Breast epithelium (tissue), 4 donors: ENCODE measurements around the gene RBP2. TPM values are rescaled to one million over a fixed set of nuclear protein-coding genes. Genes with fewer than 3 reads are reported as not detected.

ENCODE experiments used
- DNase-seq, 2 donors: peaks; one replicate each; pipeline ENCODE4 v3.0.0-alpha.2; 2019; ENCODE audit warnings: low spot score in 2 of 2
- H3K27ac ChIP-seq, 2 donors: fragments of 200-600 bp; sonication (generic) in 1 of 2; one replicate each; pipeline ENCODE4 v1.5.1; 2016 to 2019; ENCODE audit warnings: mild to moderate bottlenecking in 1 of 2
- H3K27me3 ChIP-seq, 2 donors: fragments of 200-600 bp; sonication (generic) in 1 of 2; one replicate each; pipeline versions ENCODE4 v1.5.1 to v1.6.0; 2017 to 2019; ENCODE audit warnings: control low read depth in 1 of 2, mild to moderate bottlenecking in 1 of 2
- H3K36me3 ChIP-seq: fragments of 200-600 bp; one replicate; pipeline ENCODE4 v1.5.1; 2019
- H3K4me1 ChIP-seq, 2 donors: fragments of 200-600 bp; sonication (generic); one replicate each; pipeline ENCODE4 v1.5.1; 2016 to 2019; ENCODE audit warnings: control low read depth in 1 of 2
- H3K4me3 ChIP-seq, 3 donors: fragments of 200-600 bp; sonication (generic); 1 replicate in 2 of 3; 2 replicates in 1 of 3; pipeline ENCODE4 v1.5.1; 2016 to 2019; ENCODE audit warnings: mild to moderate bottlenecking in 3 of 3, moderate library complexity in 2 of 3
- H3K9me3 ChIP-seq, 2 donors: fragments of 200-600 bp; sonication (generic) in 1 of 2; one replicate each; pipeline ENCODE4 v1.5.1; 2016 to 2019; ENCODE audit warnings: control low read depth in 1 of 2
- POLR2A ChIP-seq: fragments of 450-650 bp; IDR thresholded peaks from one replicate; pipeline ENCODE4 v1.6.1; 2016; ENCODE audit warnings: antibody characterized with exemption, mild to moderate bottlenecking, moderate library complexity
- POLR2AphosphoS5 ChIP-seq, 3 donors: sonication (generic); formaldehyde crosslinking; IDR thresholded peaks; one replicate each; pipeline ENCODE4 v1.6.1; 2017; ENCODE audit warnings: antibody characterized with exemption in 3 of 3
- intact Hi-C: fragments of 100-400 bp; cut with DNase I; formaldehyde crosslinking; loops from one replicate; pipeline ENCODE4 v1.15.1; 2023; ENCODE audit warnings: low total_unique reads
- total RNA-seq, 3 donors: library from RNA; depleted of rRNA; stranded (reverse); fragments of >200 nt; gene quantifications; one replicate each; pipeline ENCODE4 v1.1.0, GENCODE V29; 2016
- TF ChIP-seq, protein P1 (sequence below), 3 donors: fragments of 450-650 bp; IDR thresholded peaks; one replicate each; pipeline ENCODE4 v1.5.1; 2016 to 2017; ENCODE audit warnings: antibody characterized with exemption in 3 of 3, mild to moderate bottlenecking in 3 of 3, moderate library complexity in 3 of 3

RBP2 gene
- total RNA-seq, 3 donors from 2014 or later = 1.3 TPM; not detected in 2

DNA sequence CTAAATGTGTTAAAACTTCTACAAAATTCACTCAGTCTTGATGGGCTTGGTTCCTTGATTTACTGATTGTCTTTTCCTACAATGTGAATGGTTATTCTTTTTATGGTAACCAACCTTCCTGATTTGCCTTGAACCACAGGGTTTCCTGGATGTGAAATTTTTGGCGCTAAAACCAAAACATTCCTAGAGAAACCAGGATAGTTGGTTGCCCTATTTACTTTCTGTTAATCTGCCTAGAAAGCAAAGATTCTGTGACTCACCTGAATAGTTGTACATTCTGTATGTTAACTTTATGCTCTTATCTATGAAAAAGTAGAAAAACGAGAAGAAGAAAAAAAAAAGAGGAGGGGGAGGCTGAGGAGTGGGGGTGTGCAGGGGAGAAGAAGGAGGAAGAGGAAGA is 23.2 kb upstream of the RBP2 start:
- no peak for TF ChIP-seq POLR2AphosphoS5 (IDR thresholded peaks at IDR 0.05)
- TF ChIP-seq POLR2A = no peak
- TF ChIP-seq, protein P1, sequence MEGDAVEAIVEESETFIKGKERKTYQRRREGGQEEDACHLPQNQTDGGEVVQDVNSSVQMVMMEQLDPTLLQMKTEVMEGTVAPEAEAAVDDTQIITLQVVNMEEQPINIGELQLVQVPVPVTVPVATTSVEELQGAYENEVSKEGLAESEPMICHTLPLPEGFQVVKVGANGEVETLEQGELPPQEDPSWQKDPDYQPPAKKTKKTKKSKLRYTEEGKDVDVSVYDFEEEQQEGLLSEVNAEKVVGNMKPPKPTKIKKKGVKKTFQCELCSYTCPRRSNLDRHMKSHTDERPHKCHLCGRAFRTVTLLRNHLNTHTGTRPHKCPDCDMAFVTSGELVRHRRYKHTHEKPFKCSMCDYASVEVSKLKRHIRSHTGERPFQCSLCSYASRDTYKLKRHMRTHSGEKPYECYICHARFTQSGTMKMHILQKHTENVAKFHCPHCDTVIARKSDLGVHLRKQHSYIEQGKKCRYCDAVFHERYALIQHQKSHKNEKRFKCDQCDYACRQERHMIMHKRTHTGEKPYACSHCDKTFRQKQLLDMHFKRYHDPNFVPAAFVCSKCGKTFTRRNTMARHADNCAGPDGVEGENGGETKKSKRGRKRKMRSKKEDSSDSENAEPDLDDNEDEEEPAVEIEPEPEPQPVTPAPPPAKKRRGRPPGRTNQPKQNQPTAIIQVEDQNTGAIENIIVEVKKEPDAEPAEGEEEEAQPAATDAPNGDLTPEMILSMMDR (IDR thresholded peaks at IDR 0.05) = no peak
- no peak overlapping the region for H3K27ac ChIP-seq
- intact Hi-C loops = no loop called here
- no peaks in the 10 kb centered on the region for H3K4me1 ChIP-seq
- no peaks in the 10 kb centered on the region for H3K36me3 ChIP-seq
- DNase-seq = no peak
- H3K9me3 ChIP-seq = peaks cover 0 to 7% of the 10 kb centered on the region in 2 donors
- no peaks in the 10 kb centered on the region for H3K27me3 ChIP-seq
- no peak overlapping the region for H3K4me3 ChIP-seq

- Histone ChIP-seq H3K4me1 (no peaks in the 10 kb centered on the region), H3K27me3 (no peaks in the 10 kb centered on the region)
- DNase-seq = no peak
Observed at GRCh38 chr3:139493826-139494385, 17.6 kb upstream of the RBP2 start.

GRCh38 chr3:139491966-139492365 is 15.7 kb upstream of the RBP2 start:
- H3K36me3 ChIP-seq = no peaks in the 10 kb centered on the region

More at GRCh38 chr3:139493826-139494385, 17.6 kb upstream of the RBP2 start:
- Histone ChIP-seq H3K4me3 (no peak overlapping the region), H3K9me3 (peaks cover 0 to 9% of the 10 kb centered on the region in 2 donors), H3K27ac (no peak overlapping the region), H3K36me3 (no peaks in the 10 kb centered on the region)
- intact Hi-C loops = no loop called here
- TF ChIP-seq, protein P1 (IDR thresholded peaks at IDR 0.05) = no peak
- no peak for TF ChIP-seq POLR2A
- no peak for TF ChIP-seq POLR2AphosphoS5 (IDR thresholded peaks at IDR 0.05)

DNA sequence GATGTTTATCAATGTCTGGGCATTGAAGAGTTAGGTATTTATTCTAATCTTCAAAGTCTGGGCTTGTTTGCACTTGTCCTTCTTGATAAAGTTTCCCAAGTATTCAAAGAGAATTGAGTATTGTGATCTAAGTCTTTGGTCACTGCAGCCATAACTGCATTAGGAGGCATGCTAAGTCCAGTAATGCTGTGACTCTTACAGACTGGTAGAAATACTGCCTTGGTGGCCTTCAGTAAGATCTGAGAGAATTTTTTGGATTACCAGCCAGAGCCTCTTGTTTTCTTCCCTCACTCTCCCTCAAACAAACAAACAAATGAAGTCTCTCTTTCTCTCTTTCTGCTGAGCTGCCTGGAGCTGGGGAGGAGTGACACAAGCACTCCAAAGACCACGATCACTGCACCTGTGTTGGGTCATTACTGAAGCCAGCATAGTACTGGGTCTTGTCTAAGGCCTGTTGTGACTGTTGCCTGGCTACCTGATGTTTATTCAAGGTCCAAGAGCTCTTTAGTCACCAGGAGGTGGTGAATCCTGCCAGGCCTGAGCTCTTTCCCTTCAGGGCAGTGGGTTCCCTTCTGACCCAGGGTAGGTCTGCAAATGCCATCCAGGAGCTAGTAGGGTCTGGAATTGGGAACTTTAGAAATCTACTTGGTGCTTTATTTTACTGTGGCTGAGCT is 14.8 kb upstream of the RBP2 start:
- TF ChIP-seq POLR2AphosphoS5 (IDR thresholded peaks at IDR 0.05) = no peak
- TF ChIP-seq POLR2A = no peak
- TF ChIP-seq, protein P1 (IDR thresholded peaks at IDR 0.05) = no peak
- Histone ChIP-seq H3K36me3 (no peaks in the 10 kb centered on the region), H3K27ac (no peak overlapping the region), H3K9me3 (peaks cover 0 to 16% of the 10 kb centered on the region in 2 donors), H3K4me3 (no peak overlapping the region), H3K4me1 (no peaks in the 10 kb centered on the region), H3K27me3 (no peaks in the 10 kb centered on the region)
- intact Hi-C loops = no loop called here
- DNase-seq = no peak

More at GRCh38 chr3:139491966-139492365, 15.7 kb upstream of the RBP2 start:
- H3K27ac ChIP-seq = no peak overlapping the region
- no peak for DNase-seq
- no peak overlapping the region for H3K4me3 ChIP-seq
- peaks cover 0 to 16% of the 10 kb centered on the region in 2 donors for H3K9me3 ChIP-seq
- TF ChIP-seq POLR2A (no peak), POLR2AphosphoS5 (IDR thresholded peaks at IDR 0.05) (no peak)
- TF ChIP-seq, protein P1 (IDR thresholded peaks at IDR 0.05) = no peak
- intact Hi-C loops = no loop called here
- H3K27me3 ChIP-seq = no peaks in the 10 kb centered on the region
- no peaks in the 10 kb centered on the region for H3K4me1 ChIP-seq

DNA sequence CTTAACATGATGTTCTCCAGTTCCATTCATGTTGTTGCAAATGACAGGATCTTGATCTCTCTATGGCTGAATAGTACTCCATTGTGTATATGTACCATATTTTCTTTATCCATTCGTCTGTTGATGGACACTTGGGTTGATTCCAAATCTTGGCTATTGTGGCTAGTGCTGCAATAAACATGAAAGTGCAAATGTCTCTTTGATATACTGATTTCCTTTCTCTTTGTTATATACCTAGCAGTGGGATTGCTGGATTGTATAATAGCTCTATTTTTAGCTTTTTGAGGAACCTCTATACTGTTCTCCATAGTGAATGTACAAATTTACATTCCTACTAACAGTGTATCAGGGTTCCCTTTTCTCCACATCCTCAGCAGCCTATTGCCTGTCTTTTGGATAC is 5.9 kb upstream of the RBP2 start:
- intact Hi-C loops = loop anchor here (5.0 kb wide), 1 partner anchor 225 kb away; no protein-coding TSS in a partner anchor
- H3K4me1 ChIP-seq = no peaks in the 10 kb centered on the region
- no peak overlapping the region for H3K4me3 ChIP-seq
- no peak overlapping the region for H3K27ac ChIP-seq
- no peaks in the 10 kb centered on the region for H3K9me3 ChIP-seq
- TF ChIP-seq, protein P1 (IDR thresholded peaks at IDR 0.05) = no peak
- no peak for TF ChIP-seq POLR2A
- no peak for TF ChIP-seq POLR2AphosphoS5 (IDR thresholded peaks at IDR 0.05)
- DNase-seq = no peak
- no peaks in the 10 kb centered on the region for H3K27me3 ChIP-seq
- no peaks in the 10 kb centered on the region for H3K36me3 ChIP-seq
